Common myeloid progenitor, CD34-positive (primary cell): ENCODE data around the gene GRIN2D.

Experiments used
- CTCF ChIA-PET: fragments of 350-600 bp; sonication (Branson Sonifier 250); formaldehyde crosslinking; loops from one replicate; lab custom pipeline; 2021; ENCODE audit warnings: antibody characterized with exemption; lab: Charles Lee
- POLR2A ChIA-PET: fragments of 350-600 bp; sonication (Branson Sonifier 250); formaldehyde crosslinking; loops from one replicate; lab custom pipeline; 2021; ENCODE audit warnings: antibody characterized with exemption; lab: Charles Lee
- DNase-seq, 3 donors: peaks; one replicate each; pipeline versions ENCODE4 v3.0.0 to v3.0.0-alpha.2; 2013
- H3K27ac ChIP-seq, 2 experiments: 1 replicate in 1 of 2; 2 replicates in 1 of 2; pipeline ENCODE4 v1.7.0; 2013; ENCODE audit warnings: inconsistent platforms in 2 of 2, low read length in 2 of 2, mild to moderate bottlenecking in 2 of 2, low read depth in 1 of 2, moderate library complexity in 1 of 2; ENCODE audit not compliant: severe bottlenecking in 2 of 2, insufficient read depth in 1 of 2, poor library complexity in 1 of 2
- H3K27me3 ChIP-seq, 5 experiments: replicated peaks in 2 of 5; 1 replicate in 3 of 5; 2 replicates in 2 of 5; pipeline versions ENCODE4 v1.6.1 to v1.7.0; 2013; ENCODE audit warnings: low read length in 4 of 5, mild to moderate bottlenecking in 2 of 5, moderate library complexity in 2 of 5, inconsistent platforms in 1 of 5; ENCODE audit not compliant: insufficient read depth in 5 of 5, control insufficient read depth in 4 of 5
- H3K36me3 ChIP-seq, 4 experiments: 1 replicate in 2 of 4; 2 replicates in 2 of 4; pipeline versions ENCODE4 v1.6.1 to v1.7.0; 2013; ENCODE audit warnings: low read length in 3 of 4, control low read depth in 1 of 4, mild to moderate bottlenecking in 1 of 4; ENCODE audit not compliant: control insufficient read depth in 4 of 4, insufficient read depth in 4 of 4
- H3K4me1 ChIP-seq, 4 experiments: 1 replicate in 3 of 4; 2 replicates in 1 of 4; pipeline versions ENCODE4 v1.6.1 to v1.7.1; 2013; ENCODE audit warnings: low read length in 3 of 4, mild to moderate bottlenecking in 3 of 4, control low read depth in 1 of 4, inconsistent platforms in 1 of 4, moderate library complexity in 1 of 4; ENCODE audit not compliant: control insufficient read depth in 4 of 4, insufficient read depth in 4 of 4; ENCODE audit errors: control extremely low read depth in 1 of 4
- H3K4me3 ChIP-seq, 7 experiments: 1 replicate in 4 of 7; 2 replicates in 3 of 7; pipeline versions ENCODE4 v1.5.1 to v1.7.0; 2013; ENCODE audit warnings: mild to moderate bottlenecking in 7 of 7, low read length in 6 of 7, moderate library complexity in 6 of 7, inconsistent platforms in 2 of 7, low read depth in 2 of 7, control low read depth in 1 of 7; ENCODE audit not compliant: insufficient read depth in 4 of 7, control insufficient read depth in 1 of 7; ENCODE audit errors: extremely low read depth in 1 of 7
- H3K9me3 ChIP-seq, 5 experiments: 1 replicate in 4 of 5; 2 replicates in 1 of 5; pipeline versions ENCODE4 v1.6.1 to v1.7.1; 2013; ENCODE audit warnings: low read length in 4 of 5, mild to moderate bottlenecking in 2 of 5, inconsistent platforms in 1 of 5, low read depth in 1 of 5, moderate library complexity in 1 of 5; ENCODE audit not compliant: control insufficient read depth in 4 of 5, insufficient read depth in 2 of 5; ENCODE audit errors: control extremely low read depth in 1 of 5
- WGBS: methylation state at CpG from one replicate; pipeline ENCODE4 v1.1.5; 2013; ENCODE audit not compliant: insufficient coverage; 5-methylcytosine and 5-hydroxymethylcytosine counted together

GRIN2D gene

DNA sequence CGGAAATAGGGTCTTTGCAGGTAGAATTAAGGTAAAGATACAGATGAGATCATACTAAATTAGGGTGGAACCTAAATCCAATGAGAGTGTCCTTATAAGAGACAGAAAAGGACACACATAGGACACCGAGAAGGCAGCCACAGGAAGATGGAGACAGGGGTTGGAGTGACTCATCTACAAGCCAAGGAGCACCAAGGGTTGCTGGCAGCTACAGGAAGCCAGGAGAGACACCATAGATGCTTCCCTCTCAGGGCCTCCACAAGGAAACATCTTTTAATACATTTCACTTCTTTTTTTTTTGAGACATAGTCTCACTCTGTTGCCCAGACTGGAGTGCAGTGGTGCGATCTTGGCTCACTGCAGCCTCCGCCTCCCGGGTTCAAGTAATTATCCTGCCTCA lies 39.8 kb upstream of the GRIN2D start:
- H3K4me1 ChIP-seq: peaks cover 0 to 4% (median 0%) of the 10 kb centered on the region in 4 experiments
- no peaks in the 10 kb centered on the region for H3K27me3 ChIP-seq
- no peak overlapping the region for H3K4me3 ChIP-seq
- H3K27ac ChIP-seq: no peak overlapping the region
- WGBS: 91% methylated on average over 4 of the region's 5 CpGs
- ChIA-PET CTCF (interaction anchor here (1.1 kb wide), 1 partner anchor 9 kb away, joined by 5 read pairs; no protein-coding TSS in a partner anchor), POLR2A (interaction anchor here (0.6 kb wide), 1 partner anchor 20 kb away, joined by 3 read pairs; no protein-coding TSS in a partner anchor)
- no peaks in the 10 kb centered on the region for H3K36me3 ChIP-seq
- H3K9me3 ChIP-seq: no peaks in the 10 kb centered on the region
- peak in 1 of 3 donors; percentile 17 for DNase-seq

DNA sequence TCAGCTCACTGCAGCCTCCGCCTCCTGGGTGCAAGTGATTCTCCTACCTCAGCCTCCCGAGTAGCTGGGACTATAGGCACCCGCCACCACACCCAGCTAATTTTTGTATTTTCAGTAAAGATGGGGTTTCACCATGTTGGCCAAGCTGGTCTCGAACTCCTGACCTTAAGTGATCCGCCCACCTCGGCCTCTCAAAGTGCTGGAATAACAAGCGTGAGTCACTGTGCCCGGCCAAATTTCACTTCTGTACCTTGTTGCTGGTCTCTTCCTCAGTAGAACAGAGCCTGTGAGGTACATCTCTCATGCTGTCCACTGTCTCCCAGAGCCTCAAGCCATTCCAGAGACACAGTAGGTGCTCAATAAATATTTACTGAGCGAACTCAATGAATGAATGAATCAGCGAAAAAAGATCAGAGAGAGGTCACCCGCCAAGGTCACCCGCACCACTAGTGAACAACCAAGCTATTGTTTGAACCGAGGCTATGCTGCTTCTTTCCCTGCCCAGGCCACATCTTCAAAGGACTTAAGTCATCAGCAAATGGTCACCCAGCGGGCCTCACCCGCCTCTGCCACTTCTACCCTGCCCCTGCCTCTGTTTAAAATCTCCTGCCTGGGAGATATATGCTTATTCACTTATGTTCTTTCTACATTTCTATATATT lies 39.0 kb upstream of the GRIN2D start:
- peaks cover 0 to 4% (median 0%) of the 10 kb centered on the region in 4 experiments for H3K4me1 ChIP-seq
- H3K36me3 ChIP-seq: no peaks in the 10 kb centered on the region
- no peak overlapping the region for H3K27ac ChIP-seq
- H3K27me3 ChIP-seq: no peaks in the 10 kb centered on the region
- ChIA-PET POLR2A (no interaction called here), CTCF (interaction anchor here (1.0 to 1.4 kb wide), 3 partner anchors 8 to 225 kb away, joined by 3 to 5 read pairs (median 3); no protein-coding TSS in a partner anchor)
- DNase-seq: no peak
- no peak overlapping the region for H3K4me3 ChIP-seq
- no peaks in the 10 kb centered on the region for H3K9me3 ChIP-seq
- WGBS: 95% methylated on average over 10 of the region's 15 CpGs

DNA sequence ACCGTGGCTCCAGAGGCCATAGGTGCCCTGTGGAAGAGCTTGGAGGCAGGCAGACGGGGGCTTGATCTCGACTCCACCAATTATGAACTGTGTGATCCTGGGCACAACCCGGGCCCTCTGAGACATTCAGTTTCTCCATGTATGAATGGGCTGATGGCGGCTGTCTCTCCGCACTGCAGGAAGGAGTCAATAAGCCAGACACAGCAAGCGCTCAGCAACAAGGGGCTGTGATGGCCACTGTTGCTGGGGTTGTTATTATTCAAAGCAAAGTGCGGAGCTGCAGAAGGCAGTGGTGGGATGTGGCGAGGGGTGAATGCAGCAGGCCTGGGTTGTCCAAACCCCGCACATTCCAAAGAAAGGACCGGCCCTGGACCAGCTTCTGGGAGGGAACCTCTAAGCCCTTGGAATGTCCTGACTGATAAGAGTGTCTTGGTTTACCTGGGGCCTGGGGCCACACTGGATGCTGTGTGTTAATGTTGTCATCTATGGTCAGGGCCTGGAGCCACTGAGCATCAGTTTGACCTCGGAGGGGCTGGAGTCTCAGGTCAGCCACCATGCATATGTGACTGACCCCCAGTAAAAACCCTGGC lies 38.0 kb upstream of the GRIN2D start:
- no peak overlapping the region for H3K27ac ChIP-seq
- POLR2A ChIA-PET: no interaction called here
- CTCF ChIA-PET: interaction anchor here (0.8 to 1.4 kb wide), 3 partner anchors 13 to 229 kb away, joined by 3 read pairs; no protein-coding TSS in a partner anchor

DNA sequence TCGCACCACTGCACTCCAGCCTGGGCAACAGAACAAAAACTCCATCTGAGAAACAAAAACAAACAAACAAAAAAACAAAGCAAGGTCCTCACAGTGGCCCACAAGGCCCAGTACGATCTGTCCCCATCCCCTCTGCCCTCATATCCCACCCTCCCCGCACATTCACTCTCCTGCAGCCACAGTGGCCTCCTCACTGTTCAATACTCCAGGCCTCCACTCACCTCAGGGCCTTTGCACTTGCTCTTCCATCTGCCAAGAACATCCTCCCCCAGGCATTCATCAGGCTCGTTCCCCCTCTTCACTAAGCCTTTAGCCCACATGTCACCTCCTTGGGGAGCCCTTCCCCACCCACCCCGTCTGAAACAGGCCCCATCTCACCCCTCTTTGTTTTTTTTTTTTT lies 34.3 kb upstream of the GRIN2D start:
- H3K9me3 ChIP-seq: no peaks in the 10 kb centered on the region
- WGBS: 100% methylated on average over 4 of the region's 5 CpGs
- no peak for DNase-seq
- ChIA-PET CTCF (interaction anchor here (1.8 kb wide), 1 partner anchor 14 kb away, joined by 4 read pairs; no protein-coding TSS in a partner anchor), POLR2A (no interaction called here)
- peaks cover 0 to 9% (median 6%) of the 10 kb centered on the region in 4 experiments for H3K4me1 ChIP-seq
- no peaks in the 10 kb centered on the region for H3K36me3 ChIP-seq
- H3K4me3 ChIP-seq: no peak overlapping the region
- H3K27me3 ChIP-seq: no peaks in the 10 kb centered on the region
- H3K27ac ChIP-seq: no peak overlapping the region

More for the DNA sequence above, 38.0 kb upstream of the GRIN2D start:
- Histone ChIP-seq H3K27me3 (no peaks in the 10 kb centered on the region), H3K4me1 (peaks cover 0 to 4% (median 0%) of the 10 kb centered on the region in 4 experiments), H3K36me3 (no peaks in the 10 kb centered on the region), H3K9me3 (no peaks in the 10 kb centered on the region), H3K4me3 (no peak overlapping the region)
- WGBS: 95% methylated on average over 11 of the region's 12 CpGs
- DNase-seq: no peak

DNA sequence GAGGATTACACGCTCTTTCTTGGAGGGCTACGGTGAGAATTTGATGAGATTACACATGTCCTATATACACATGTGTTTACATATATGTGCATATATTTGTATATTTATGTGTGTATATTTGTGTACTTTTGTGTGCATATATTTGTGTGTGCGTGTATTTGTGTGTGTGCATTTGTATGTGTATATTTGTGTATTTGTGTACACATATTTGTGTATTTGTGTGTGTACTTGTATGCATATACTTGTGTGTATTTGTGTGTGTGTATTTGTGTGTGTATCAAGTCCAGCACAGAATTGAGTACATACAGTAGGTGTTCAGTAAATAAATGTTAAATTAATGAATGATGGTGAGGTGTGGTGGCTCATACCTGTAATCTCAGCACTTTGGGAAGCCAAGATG lies 31.6 kb upstream of the GRIN2D start:
- no peaks in the 10 kb centered on the region for H3K27me3 ChIP-seq
- no peak overlapping the region for H3K27ac ChIP-seq
- H3K4me1 ChIP-seq: peaks cover 0 to 17% (median 13%) of the 10 kb centered on the region in 4 experiments
- ChIA-PET CTCF (interaction anchor here (3.1 kb wide), 1 partner anchor 29 kb away, joined by 14 read pairs; the partner anchor contains the start of gene KDELR1), POLR2A (no interaction called here)
- no peaks in the 10 kb centered on the region for H3K36me3 ChIP-seq
- whole genome bisulfite sequencing: no CpG with 5 or more reads among the region's 3 CpGs
- H3K9me3 ChIP-seq: no peaks in the 10 kb centered on the region
- peak in 1 of 3 donors; percentile 21 for DNase-seq
- no peak overlapping the region for H3K4me3 ChIP-seq

DNA sequence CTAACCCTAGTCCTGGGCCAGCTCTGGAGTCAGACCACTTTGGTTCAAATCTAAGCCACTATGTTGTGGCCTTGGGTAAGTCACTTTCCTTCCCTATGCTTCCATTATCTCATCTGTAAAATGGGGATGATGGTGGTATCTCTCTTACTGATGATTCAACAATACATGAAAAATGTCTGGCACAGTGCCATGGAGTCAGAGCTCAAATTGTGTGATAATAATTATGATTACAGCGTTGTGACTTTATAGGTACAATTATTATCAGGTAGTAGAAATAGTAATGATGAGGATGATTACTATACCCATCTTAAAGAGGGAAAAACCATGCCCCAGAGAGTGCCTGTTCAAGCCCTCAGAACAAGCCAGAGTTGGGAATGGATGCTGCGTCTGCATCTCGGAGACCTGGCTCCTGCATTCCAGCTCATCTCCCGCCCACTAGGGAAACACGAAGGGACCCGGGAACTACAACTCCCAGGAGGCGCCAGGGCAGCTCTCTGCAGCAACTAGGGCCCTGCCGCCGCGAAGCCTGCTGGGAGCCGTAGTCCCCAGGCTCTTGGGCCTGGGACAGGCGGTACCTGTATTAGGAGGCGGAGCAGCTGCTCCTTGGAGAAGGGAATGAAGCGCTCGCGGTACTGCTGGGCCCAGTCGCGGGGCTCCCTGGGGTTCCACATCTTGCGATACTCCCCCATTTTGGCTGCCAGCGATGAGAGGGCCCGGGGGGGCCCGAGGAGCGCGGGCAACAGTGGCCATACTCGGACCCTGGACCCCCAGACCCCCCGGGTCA lies 30.6 kb upstream of the GRIN2D start:
- H3K36me3 ChIP-seq: no peaks in the 10 kb centered on the region
- H3K4me3 ChIP-seq: peak overlapping the region; percentile 28 to 85 (median 75)
- peak; percentile 91 to 94 (median 93) for DNase-seq
- peak overlapping the region; percentile 66 to 92 for H3K27ac ChIP-seq
- POLR2A ChIA-PET: interaction anchor here (0.6 kb wide), 1 partner anchor 99 kb away, joined by 3 read pairs; no protein-coding TSS in a partner anchor
- CTCF ChIA-PET: interaction anchor here (0.9 to 3.1 kb wide), 7 partner anchors 9 to 269 kb away, joined by 3 to 14 read pairs (median 4); partner anchors contain the start of gene KDELR1
- no peaks in the 10 kb centered on the region for H3K9me3 ChIP-seq
- WGBS: 2% methylated on average over 25 of the region's 26 CpGs
- no peaks in the 10 kb centered on the region for H3K27me3 ChIP-seq
- H3K4me1 ChIP-seq: peaks cover 0 to 17% (median 13%) of the 10 kb centered on the region in 4 experiments
